Left renal pelvis (tissue), 4 donors: ENCODE results near the gene SCAMP5. TPM values are rescaled to one million over a fixed set of nuclear protein-coding genes. Genes with fewer than 3 reads are reported as not detected.

ENCODE experiments used
- DNase-seq, 4 donors: peaks; one replicate each; pipeline ENCODE4 v3.0.0-alpha.2; 2013; ENCODE audit warnings: low read depth in 4 of 4, low spot score in 3 of 4
- polyA plus RNA-seq, 4 donors: library from polyadenylated mRNA; unstranded; fragments of 120-200 nt; gene quantifications; one replicate each; pipeline ENCODE4 v1.2.1, GENCODE V29; 2013; ENCODE audit not compliant: insufficient read length in 4 of 4

SCAMP5 gene
- polyA plus RNA-seq, 4 donors: 17.9 to 29.0 (median 20.8) TPM

GRCh38 chr15:75043509-75044257, 48.3 kb downstream of the SCAMP5 start:
- DNase-seq: peak in 2 of 4 donors; percentile 56 to 58

GRCh38 chr15:75044258-75044878, 49.0 kb downstream of the SCAMP5 start:
- DNase-seq: no peak

- DNase-seq: no peak
Observed at GRCh38 chr15:75045332-75046015, 50.1 kb downstream of the SCAMP5 start.

- DNase-seq: no peak
Observed at GRCh38 chr15:75048394-75048793, 53.0 kb downstream of the SCAMP5 start.

- DNase-seq: no peak
Observed at GRCh38 chr15:75049392-75049791, 54.0 kb downstream of the SCAMP5 start.

- no peak for DNase-seq
Observed at GRCh38 chr15:75050283-75050682, 54.9 kb downstream of the SCAMP5 start.

GRCh38 chr15:75051191-75051608, 55.8 kb downstream of the SCAMP5 start:
- DNase-seq: no peak

- no peak for DNase-seq
Observed at GRCh38 chr15:75051711-75052110, 56.3 kb downstream of the SCAMP5 start.

- DNase-seq: no peak
Observed at GRCh38 chr15:75052972-75053747, 57.8 kb downstream of the SCAMP5 start.

- no peak for DNase-seq
Observed at GRCh38 chr15:75053748-75054125, 58.4 kb downstream of the SCAMP5 start.

- DNase-seq: no peak
Observed at GRCh38 chr15:75054172-75054897, 59.0 kb downstream of the SCAMP5 start.

- no peak for DNase-seq
Observed at GRCh38 chr15:75056036-75056435, 60.7 kb downstream of the SCAMP5 start.

GRCh38 chr15:75058127-75058905, 63.0 kb downstream of the SCAMP5 start:
- DNase-seq: no peak

- DNase-seq: no peak
Observed at GRCh38 chr15:75059607-75060006, 64.2 kb downstream of the SCAMP5 start.

GRCh38 chr15:75061272-75061671, 65.9 kb downstream of the SCAMP5 start:
- no peak for DNase-seq

GRCh38 chr15:75062706-75063105, 67.3 kb downstream of the SCAMP5 start:
- no peak for DNase-seq

- DNase-seq: no peak
Observed at GRCh38 chr15:75063338-75063737, 68.0 kb downstream of the SCAMP5 start.

GRCh38 chr15:75063889-75064288, 68.5 kb downstream of the SCAMP5 start:
- DNase-seq: no peak

GRCh38 chr15:75064846-75065245, 69.5 kb downstream of the SCAMP5 start:
- DNase-seq: no peak

- no peak for DNase-seq
Observed at GRCh38 chr15:75065467-75065850, 70.1 kb downstream of the SCAMP5 start.
